DND-41 (cell line): ENCODE data around the gene C16orf95.

Source experiments
- ATAC-seq: fragments of 200-7000 bp; cut with Tn5 transposase; 3 replicates; pipeline ENCODE4 v1.9.1; 2021; ENCODE audit warnings: low read depth; ENCODE audit not compliant: insufficient read depth
- DNase-seq: peaks from one replicate; pipeline ENCODE4 v3.0.0-alpha.2; 2020
- H2AFZ ChIP-seq: 2 replicates; pipeline ENCODE4 v1.6.0; 2012; ENCODE audit warnings: low read depth, low read length
- H3K27ac ChIP-seq: 2 replicates; pipeline ENCODE4 v1.5.1; 2012; ENCODE audit warnings: low read length, inconsistent platforms
- H3K27me3 ChIP-seq: fragments of 200-600 bp; sonication (generic); 2 replicates; pipeline ENCODE4 v1.6.0; 2012; ENCODE audit warnings: low read length, mild to moderate bottlenecking, inconsistent platforms; ENCODE audit not compliant: insufficient read depth, poor library complexity
- H3K36me3 ChIP-seq: 2 replicates; pipeline ENCODE4 v1.5.1; 2012; ENCODE audit warnings: low read length, inconsistent platforms; ENCODE audit not compliant: insufficient read depth
- H3K4me1 ChIP-seq: 2 replicates; pipeline ENCODE4 v1.5.1; 2012; ENCODE audit warnings: mild to moderate bottlenecking, low read length; ENCODE audit not compliant: insufficient read depth
- H3K4me2 ChIP-seq: 2 replicates; pipeline ENCODE4 v1.6.0; 2012; ENCODE audit warnings: mild to moderate bottlenecking, moderate library complexity, low read length, inconsistent platforms; ENCODE audit not compliant: insufficient read depth
- H3K4me3 ChIP-seq, 2 experiments: fragments of 200-600 bp in 1 of 2; shearing (Covaris generic) in 1 of 2; 2 replicates each; pipeline ENCODE4 v1.5.1; 2012 to 2016; ENCODE audit warnings: inconsistent platforms in 2 of 2, low read length in 2 of 2, mild to moderate bottlenecking in 2 of 2, low read depth in 1 of 2, moderate library complexity in 1 of 2
- H3K79me2 ChIP-seq: 2 replicates; pipeline ENCODE4 v1.6.0; 2012; ENCODE audit warnings: low read length, inconsistent platforms; ENCODE audit not compliant: insufficient read depth
- H3K9ac ChIP-seq: 2 replicates; pipeline ENCODE4 v1.6.0; 2012; ENCODE audit warnings: low read depth, mild to moderate bottlenecking, inconsistent platforms, low read length, moderate library complexity
- H3K9me3 ChIP-seq: 2 replicates; pipeline ENCODE4 v1.5.1; 2012; ENCODE audit warnings: low read length, moderate library complexity, mild to moderate bottlenecking, inconsistent platforms; ENCODE audit not compliant: insufficient read depth, severe bottlenecking
- H4K20me1 ChIP-seq: 2 replicates; pipeline ENCODE4 v1.6.0; 2012; ENCODE audit warnings: low read length; ENCODE audit not compliant: insufficient read depth
- EZH2 ChIP-seq: IDR thresholded peaks from 3 replicates; pipeline ENCODE4 v1.6.1; 2012; ENCODE audit warnings: borderline replicate concordance, low read depth, mild to moderate bottlenecking, moderate library complexity, low read length, inconsistent platforms; ENCODE audit not compliant: severe bottlenecking
- TF ChIP-seq, protein P1 (sequence below): IDR thresholded peaks from 2 replicates; pipeline ENCODE4 v1.5.1; 2012; ENCODE audit warnings: borderline replicate concordance, low read length, moderate library complexity, mild to moderate bottlenecking; ENCODE audit not compliant: poor library complexity, severe bottlenecking; ENCODE audit errors: extremely low read depth

The C16orf95 gene

GRCh38 chr16:87311387-87311786 lies 5.8 kb downstream of the C16orf95 start:
- H3K27ac ChIP-seq: no peak overlapping the region
- H3K27me3 ChIP-seq: no peaks in the 10 kb centered on the region
- no peak overlapping the region for H3K9ac ChIP-seq
- H3K79me2 ChIP-seq: no peaks in the 10 kb centered on the region
- H3K9me3 ChIP-seq: peaks cover 3% of the 10 kb centered on the region
- H4K20me1 ChIP-seq: no peaks in the 10 kb centered on the region
- no peak for DNase-seq
- peaks cover 4% of the 10 kb centered on the region for H3K4me1 ChIP-seq
- H3K4me3 ChIP-seq: no peak overlapping the region
- H3K4me2 ChIP-seq: no peak overlapping the region
- no peak overlapping the region for H2AFZ ChIP-seq
- no peak for ATAC-seq
- no peaks in the 10 kb centered on the region for H3K36me3 ChIP-seq
- no peak for TF ChIP-seq EZH2
- TF ChIP-seq, protein P1, sequence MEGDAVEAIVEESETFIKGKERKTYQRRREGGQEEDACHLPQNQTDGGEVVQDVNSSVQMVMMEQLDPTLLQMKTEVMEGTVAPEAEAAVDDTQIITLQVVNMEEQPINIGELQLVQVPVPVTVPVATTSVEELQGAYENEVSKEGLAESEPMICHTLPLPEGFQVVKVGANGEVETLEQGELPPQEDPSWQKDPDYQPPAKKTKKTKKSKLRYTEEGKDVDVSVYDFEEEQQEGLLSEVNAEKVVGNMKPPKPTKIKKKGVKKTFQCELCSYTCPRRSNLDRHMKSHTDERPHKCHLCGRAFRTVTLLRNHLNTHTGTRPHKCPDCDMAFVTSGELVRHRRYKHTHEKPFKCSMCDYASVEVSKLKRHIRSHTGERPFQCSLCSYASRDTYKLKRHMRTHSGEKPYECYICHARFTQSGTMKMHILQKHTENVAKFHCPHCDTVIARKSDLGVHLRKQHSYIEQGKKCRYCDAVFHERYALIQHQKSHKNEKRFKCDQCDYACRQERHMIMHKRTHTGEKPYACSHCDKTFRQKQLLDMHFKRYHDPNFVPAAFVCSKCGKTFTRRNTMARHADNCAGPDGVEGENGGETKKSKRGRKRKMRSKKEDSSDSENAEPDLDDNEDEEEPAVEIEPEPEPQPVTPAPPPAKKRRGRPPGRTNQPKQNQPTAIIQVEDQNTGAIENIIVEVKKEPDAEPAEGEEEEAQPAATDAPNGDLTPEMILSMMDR: no peak

DNA sequence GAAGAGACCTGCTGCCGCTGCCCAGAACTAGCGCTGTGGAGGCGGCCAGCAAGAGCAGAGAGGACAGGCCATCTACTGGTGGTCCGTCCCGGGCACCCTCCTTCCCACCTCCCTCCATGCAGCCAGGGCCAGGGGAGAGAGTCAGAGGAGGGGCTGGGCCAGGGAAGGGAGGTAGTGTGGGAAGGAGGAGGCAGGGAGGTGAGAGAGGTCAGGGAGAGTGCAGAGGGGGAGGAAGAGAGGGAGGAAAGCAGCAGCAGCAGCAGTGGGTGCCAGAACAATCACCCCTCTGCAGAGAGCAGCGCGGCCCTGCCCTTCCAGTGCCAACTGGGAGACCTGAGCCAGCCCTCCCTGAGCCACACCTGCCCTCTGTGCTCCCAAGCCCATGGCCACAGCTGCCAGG lies 6.6 kb downstream of the C16orf95 start:
- H4K20me1 ChIP-seq: no peaks in the 10 kb centered on the region
- H3K27ac ChIP-seq: no peak overlapping the region
- no peak overlapping the region for H3K9ac ChIP-seq
- DNase-seq (no peak), ATAC-seq (no peak)
- H3K9me3 ChIP-seq: peaks cover 3% of the 10 kb centered on the region
- no peaks in the 10 kb centered on the region for H3K36me3 ChIP-seq
- TF ChIP-seq, protein P1: no peak
- TF ChIP-seq EZH2: no peak
- no peaks in the 10 kb centered on the region for H3K27me3 ChIP-seq
- H3K4me3 ChIP-seq: no peak overlapping the region
- H3K4me1 ChIP-seq: no peaks in the 10 kb centered on the region
- H3K79me2 ChIP-seq: no peaks in the 10 kb centered on the region
- no peak overlapping the region for H2AFZ ChIP-seq
- no peak overlapping the region for H3K4me2 ChIP-seq

- Histone ChIP-seq H3K9ac (no peak overlapping the region), H3K4me2 (no peak overlapping the region), H3K4me1 (peaks cover 2% of the 10 kb centered on the region), H4K20me1 (no peaks in the 10 kb centered on the region), H3K79me2 (no peaks in the 10 kb centered on the region), H3K4me3 (no peak overlapping the region), H3K27ac (no peak overlapping the region), H3K9me3 (peaks cover 3% of the 10 kb centered on the region), H2AFZ (no peak overlapping the region), H3K36me3 (no peaks in the 10 kb centered on the region), H3K27me3 (no peaks in the 10 kb centered on the region)
- DNase-seq (no peak), ATAC-seq (no peak)
- TF ChIP-seq EZH2: no peak
Observed at GRCh38 chr16:87309620-87310525, 7.3 kb downstream of the C16orf95 start.

GRCh38 chr16:87308826-87309225 lies 8.4 kb downstream of the C16orf95 start:
- no peak overlapping the region for H3K9ac ChIP-seq
- H3K27me3 ChIP-seq: no peaks in the 10 kb centered on the region
- H3K4me2 ChIP-seq: no peak overlapping the region
- TF ChIP-seq, protein P1: no peak
- no peak for TF ChIP-seq EZH2
- no peaks in the 10 kb centered on the region for H3K79me2 ChIP-seq
- peaks cover 3% of the 10 kb centered on the region for H3K9me3 ChIP-seq
- H2AFZ ChIP-seq: no peak overlapping the region
- peaks cover 13% of the 10 kb centered on the region for H3K4me1 ChIP-seq
- no peak overlapping the region for H3K4me3 ChIP-seq
- DNase-seq: no peak
- ATAC-seq: no peak
- H4K20me1 ChIP-seq: no peaks in the 10 kb centered on the region
- no peaks in the 10 kb centered on the region for H3K36me3 ChIP-seq
- no peak overlapping the region for H3K27ac ChIP-seq
